Astrocyte of the spinal cord (primary cell): ENCODE data around the gene RREB1.

Source experiments
- DNase-seq: peaks from one replicate; pipeline ENCODE4 v3.0.0; 2011; ENCODE audit warnings: low read depth, low spot score
- H3K4me3 ChIP-seq: 2 replicates; pipeline ENCODE4 v1.5.1; 2011; ENCODE audit warnings: low read depth, mild to moderate bottlenecking, low read length, moderate library complexity
- in situ Hi-C: cut with HindIII; loops from 2 replicates; pipeline ENCODE4 v1.10.0; 2017; ENCODE audit warnings: low sequenced_read_pairs
- TF ChIP-seq, protein P1 (sequence below): IDR thresholded peaks from 2 replicates; pipeline ENCODE4 v1.5.1; 2012; ENCODE audit warnings: low read depth, mild to moderate bottlenecking, low read length, inconsistent platforms

Gene RREB1

GRCh38 chr6:7250812-7251211 lies 143.1 kb downstream of the RREB1 start:
- TF ChIP-seq, protein P1, sequence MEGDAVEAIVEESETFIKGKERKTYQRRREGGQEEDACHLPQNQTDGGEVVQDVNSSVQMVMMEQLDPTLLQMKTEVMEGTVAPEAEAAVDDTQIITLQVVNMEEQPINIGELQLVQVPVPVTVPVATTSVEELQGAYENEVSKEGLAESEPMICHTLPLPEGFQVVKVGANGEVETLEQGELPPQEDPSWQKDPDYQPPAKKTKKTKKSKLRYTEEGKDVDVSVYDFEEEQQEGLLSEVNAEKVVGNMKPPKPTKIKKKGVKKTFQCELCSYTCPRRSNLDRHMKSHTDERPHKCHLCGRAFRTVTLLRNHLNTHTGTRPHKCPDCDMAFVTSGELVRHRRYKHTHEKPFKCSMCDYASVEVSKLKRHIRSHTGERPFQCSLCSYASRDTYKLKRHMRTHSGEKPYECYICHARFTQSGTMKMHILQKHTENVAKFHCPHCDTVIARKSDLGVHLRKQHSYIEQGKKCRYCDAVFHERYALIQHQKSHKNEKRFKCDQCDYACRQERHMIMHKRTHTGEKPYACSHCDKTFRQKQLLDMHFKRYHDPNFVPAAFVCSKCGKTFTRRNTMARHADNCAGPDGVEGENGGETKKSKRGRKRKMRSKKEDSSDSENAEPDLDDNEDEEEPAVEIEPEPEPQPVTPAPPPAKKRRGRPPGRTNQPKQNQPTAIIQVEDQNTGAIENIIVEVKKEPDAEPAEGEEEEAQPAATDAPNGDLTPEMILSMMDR: no peak
- H3K4me3 ChIP-seq: no peak overlapping the region
- in situ Hi-C loops: no loop called here
- no peak for DNase-seq

- no peak overlapping the region for H3K4me3 ChIP-seq
- in situ Hi-C loops: no loop called here
- no peak for DNase-seq
- TF ChIP-seq, protein P1: no peak
Observed at GRCh38 chr6:7251646-7252260, 144.0 kb downstream of the RREB1 start.

DNA sequence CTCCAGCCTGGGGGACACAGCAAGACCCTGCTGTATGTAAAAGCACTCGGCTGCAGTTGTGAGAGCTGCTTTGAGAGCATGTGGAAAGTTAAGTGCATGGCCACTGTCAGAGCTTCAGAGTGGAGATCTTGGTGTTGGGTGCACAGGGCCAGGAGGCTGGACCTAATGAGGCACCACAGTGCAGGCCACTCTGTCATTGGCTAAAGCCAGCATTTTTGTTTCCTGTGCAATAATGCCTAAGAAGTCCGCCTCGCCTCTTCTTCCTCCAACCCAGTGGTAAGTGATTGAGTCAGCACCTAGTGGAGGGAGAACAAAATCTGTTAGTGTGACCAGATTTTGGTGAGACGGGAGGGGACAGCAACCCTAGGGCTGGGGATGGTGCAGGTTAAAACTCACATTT lies 144.6 kb downstream of the RREB1 start:
- H3K4me3 ChIP-seq: no peak overlapping the region
- DNase-seq: no peak
- in situ Hi-C loops: no loop called here
- TF ChIP-seq, protein P1: no peak

- TF ChIP-seq, protein P1: no peak
- in situ Hi-C loops: no loop called here
- H3K4me3 ChIP-seq: no peak overlapping the region
- no peak for DNase-seq
Observed at GRCh38 chr6:7254980-7255835, 147.4 kb downstream of the RREB1 start.

DNA sequence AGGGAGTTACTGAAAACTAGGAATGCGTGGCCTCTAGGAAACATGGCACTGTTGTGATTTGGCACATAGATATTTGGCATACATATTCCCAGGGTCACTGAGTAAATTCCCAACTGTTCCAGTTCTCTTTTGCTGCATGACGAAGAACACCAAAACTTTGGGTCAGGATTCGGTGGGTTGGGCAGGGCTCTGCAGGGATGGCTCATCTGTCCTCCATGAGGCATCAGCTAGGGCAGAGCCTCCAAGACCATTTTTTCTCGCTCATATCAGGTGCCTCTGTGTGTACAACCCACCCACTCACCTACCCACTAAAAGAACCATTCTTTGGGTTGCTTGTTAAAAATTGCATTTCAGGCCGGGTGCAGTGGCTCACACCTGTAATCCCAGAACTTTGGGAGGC lies 148.2 kb downstream of the RREB1 start:
- no peak for DNase-seq
- no peak overlapping the region for H3K4me3 ChIP-seq
- in situ Hi-C loops: no loop called here
- TF ChIP-seq, protein P1: no peak

GRCh38 chr6:7256785-7257184 lies 149.0 kb downstream of the RREB1 start:
- no peak overlapping the region for H3K4me3 ChIP-seq
- DNase-seq: no peak
- in situ Hi-C loops: no loop called here
- TF ChIP-seq, protein P1: no peak
